Endothelial cell of umbilical vein (primary cell): ENCODE data around the gene SEC31A. TPM values are rescaled to one million over a fixed set of nuclear protein-coding genes. Genes with fewer than 3 reads are reported as not detected.

Source experiments
- BruUV-seq: library from RNA; stranded (reverse); fragments of 400-500 nt; replicated peaks from 2 replicates; lab custom pipeline; 2021; lab: Mats Ljungman, UMichigan
- CTCF ChIA-PET: fragments of 300-600, 350-600 bp; sonication (Branson Sonifier 250); formaldehyde crosslinking; loops from one replicate; lab custom pipeline; 2021; ENCODE audit warnings: antibody characterized with exemption, inconsistent platforms; lab: Charles Lee
- POLR2A ChIA-PET: fragments of 300-600, 350-600 bp; sonication (Branson Sonifier 250); formaldehyde crosslinking; loops from one replicate; lab custom pipeline; 2021; ENCODE audit warnings: antibody characterized with exemption, inconsistent platforms; lab: Charles Lee
- DNase-seq: peaks from one replicate; pipeline ENCODE4 v3.0.0-alpha.2; 2011; ENCODE audit warnings: low read depth, low spot score
- FAIRE-seq: peaks from 2 replicates; lab custom pipeline; 2011; peaks lifted over from hg19 to GRCh38; lab: Jason Lieb, UNC
- H2AFZ ChIP-seq: 2 replicates; pipeline ENCODE4 v1.6.0; 2012; ENCODE audit warnings: low read depth, low read length, control low read depth, inconsistent platforms
- H3K27ac ChIP-seq: 2 replicates; pipeline ENCODE4 v1.5.1; 2011; ENCODE audit warnings: low read depth, mild to moderate bottlenecking, control low read depth, low read length, moderate library complexity; ENCODE audit not compliant: insufficient read depth
- H3K27me3 ChIP-seq, 2 experiments: 2 replicates each; pipeline versions ENCODE4 v1.6.0 to v1.6.1; 2011; ENCODE audit warnings: low read length in 2 of 2, mixed read lengths in 1 of 2; ENCODE audit not compliant: control insufficient read depth in 2 of 2, insufficient read depth in 2 of 2
- H3K36me3 ChIP-seq, 2 experiments: 2 replicates in 1 of 2; 3 replicates in 1 of 2; pipeline ENCODE4 v1.5.1; 2011; ENCODE audit warnings: low read length in 2 of 2, mild to moderate bottlenecking in 1 of 2, moderate library complexity in 1 of 2; ENCODE audit not compliant: control insufficient read depth in 2 of 2, insufficient read depth in 2 of 2; ENCODE audit errors: extremely low read depth in 1 of 2
- H3K4me1 ChIP-seq: 3 replicates; pipeline ENCODE4 v1.5.1; 2011; ENCODE audit warnings: mild to moderate bottlenecking, low read length; ENCODE audit not compliant: control insufficient read depth, insufficient read depth; ENCODE audit errors: extremely low read depth
- H3K4me2 ChIP-seq: 2 replicates; pipeline ENCODE4 v1.6.1; 2011; ENCODE audit warnings: low read length, control low read depth, mixed read lengths; ENCODE audit not compliant: insufficient read depth
- H3K4me3 ChIP-seq, 3 experiments: fragments of 200-600 bp in 1 of 3; sonication (generic), shearing (Covaris generic) in 1 of 3; replicated peaks in 1 of 3; 2 replicates each; pipeline ENCODE4 v1.5.1; 2011 to 2016; ENCODE audit warnings: control low read depth in 3 of 3, low read length in 3 of 3, mild to moderate bottlenecking in 2 of 3, inconsistent platforms in 1 of 3, low read depth in 1 of 3, moderate library complexity in 1 of 3; ENCODE audit not compliant: insufficient read depth in 1 of 3
- H3K79me2 ChIP-seq: 2 replicates; pipeline ENCODE4 v1.6.0; 2012; ENCODE audit warnings: low read length, inconsistent platforms; ENCODE audit not compliant: control insufficient read depth, insufficient read depth
- H3K9ac ChIP-seq: replicated peaks from 2 replicates; pipeline ENCODE3; 2011; ENCODE audit warnings: low read length, control low read depth; ENCODE audit not compliant: insufficient read depth; ENCODE audit errors: extremely low read depth
- H3K9me1 ChIP-seq: replicated peaks from 3 replicates; pipeline ENCODE4 v1.6.0; 2011; ENCODE audit warnings: mild to moderate bottlenecking, low read length; ENCODE audit not compliant: control insufficient read depth, insufficient read depth; ENCODE audit errors: extremely low read depth
- H3K9me3 ChIP-seq: replicated peaks from 2 replicates; pipeline ENCODE4 v1.5.1; 2012; ENCODE audit warnings: low read length, inconsistent platforms; ENCODE audit not compliant: control insufficient read depth, insufficient read depth
- H4K20me1 ChIP-seq: replicated peaks from 2 replicates; pipeline ENCODE3; 2011; ENCODE audit warnings: mild to moderate bottlenecking, low read length; ENCODE audit not compliant: control insufficient read depth, insufficient read depth; ENCODE audit errors: extremely low read depth
- CTCF ChIP-seq, 2 donors: IDR thresholded peaks; 1 replicate in 1 of 2; 2 replicates in 1 of 2; pipeline ENCODE4 v1.5.1; 2011; ENCODE audit warnings: low read length in 2 of 2, mild to moderate bottlenecking in 2 of 2, moderate library complexity in 2 of 2, control low read depth in 1 of 2, inconsistent platforms in 1 of 2, low read depth in 1 of 2; ENCODE audit not compliant: insufficient read depth in 1 of 2; ENCODE audit errors: extremely low read depth in 1 of 2
- EZH2 ChIP-seq: IDR thresholded peaks from 2 replicates; pipeline ENCODE4 v1.6.1; 2012; ENCODE audit warnings: borderline replicate concordance, low read depth, mild to moderate bottlenecking, moderate library complexity, low read length, inconsistent platforms; ENCODE audit not compliant: severe bottlenecking
- FOS ChIP-seq: IDR thresholded peaks from 2 replicates; pipeline ENCODE4 v1.6.1; 2011; ENCODE audit warnings: mild to moderate bottlenecking, low read length, moderate library complexity, borderline replicate concordance; ENCODE audit not compliant: insufficient read depth
- GATA2 ChIP-seq: IDR thresholded peaks from 2 replicates; pipeline ENCODE4 v1.7.0; 2011; ENCODE audit warnings: low read depth, mild to moderate bottlenecking, moderate library complexity, mixed read lengths, low read length; ENCODE audit not compliant: insufficient read length, insufficient read depth
- JUN ChIP-seq: IDR thresholded peaks from 2 replicates; pipeline ENCODE4 v1.6.1; 2011; ENCODE audit warnings: borderline replicate concordance, low read depth; ENCODE audit not compliant: insufficient read length, insufficient read depth
- MAX ChIP-seq: IDR thresholded peaks from 2 replicates; pipeline ENCODE4 v1.6.1; 2011; ENCODE audit not compliant: insufficient read depth, insufficient read length
- MYC ChIP-seq: IDR thresholded peaks from one replicate; pipeline ENCODE4 v1.6.1; 2011; ENCODE audit warnings: mild to moderate bottlenecking, low read depth, low read length
- POLR2A ChIP-seq: IDR thresholded peaks from 2 replicates; pipeline ENCODE4 v1.6.1; 2012; ENCODE audit warnings: low read depth, mild to moderate bottlenecking, control low read depth, low read length
- POLR2AphosphoS5 ChIP-seq: IDR thresholded peaks from 2 replicates; pipeline ENCODE4 v1.6.1; 2012; ENCODE audit warnings: low read depth, mild to moderate bottlenecking, control low read depth, low read length, moderate library complexity; ENCODE audit not compliant: insufficient read depth
- dilution Hi-C: fragments of 300-500 bp; cut with MboI; formaldehyde crosslinking; loops from one replicate; pipeline ENCODE4 v1.15.0; 2019; ENCODE audit warnings: low sequenced_read_pairs; ENCODE audit not compliant: extremely low pct_ligation_motif_present
- intact Hi-C: fragments of 100-400 bp; cut with micrococcal nuclease; formaldehyde crosslinking; loops from one replicate; pipeline ENCODE4 v1.10.0; 2022
- polyA plus RNA-seq, 4 experiments: library from polyadenylated mRNA; depleted of rRNA in 3 of 4; stranded (reverse) in 3 of 4; unstranded in 1 of 4; fragments of >200 nt; gene quantifications; 2 replicates each; pipeline versions ENCODE4 v1.2.1 to v1.2.3, GENCODE V29; 2011 to 2012; ENCODE audit warnings: missing spikeins in 1 of 4
- total RNA-seq: library from RNA; stranded (reverse); gene quantifications from 2 replicates; pipeline ENCODE4 v1.2.3, GENCODE V29; 2021

SEC31A gene
- total and polyA plus RNA-seq, 2 donors (not counting 3 experiments of a cell fraction or from before 2014, with no cell fraction given), result 226 to 301 TPM

GRCh38 chr4:82886147-82886942 is 4.6 kb downstream of the SEC31A start:
- H3K9ac ChIP-seq, result no peak overlapping the region
- H4K20me1 ChIP-seq, result peaks cover 22% of the 10 kb centered on the region
- peaks cover 0 to 6% of the 10 kb centered on the region in 2 experiments for H3K36me3 ChIP-seq
- peaks cover 16% of the 10 kb centered on the region for H3K4me1 ChIP-seq
- peaks cover 95% of the 10 kb centered on the region for H3K79me2 ChIP-seq
- H3K27ac ChIP-seq, result no peak overlapping the region
- DNase-seq (no peak), FAIRE-seq (no peak)
- dilution Hi-C loops (no loop called here), intact Hi-C loops (no loop called here)
- H3K27me3 ChIP-seq, result no peaks in the 10 kb centered on the region
- no peak overlapping the region for H3K4me3 ChIP-seq
- no TSS peak for BruUV-seq
- POLR2A ChIA-PET, result no interaction called here
- TF ChIP-seq FOS (no peak), MAX (no peak), MYC (no peak), JUN (no peak), POLR2A (no peak), CTCF (IDR thresholded peaks at IDR 0.05; ENCODE audit: extremely low read depth in 1 of 2, insufficient read depth in 1 of 2, low read depth in 1 of 2, low read length in 2 of 2) (no peak), GATA2 (no peak), POLR2AphosphoS5 (no peak), EZH2 (no peak)
- H3K9me3 ChIP-seq, result no peaks in the 10 kb centered on the region
- no peak overlapping the region for H2AFZ ChIP-seq
- CTCF ChIA-PET, result interaction anchor here (1.1 to 5.2 kb wide), 4 partner anchors 13 to 396 kb away, joined by 3 to 21 read pairs (median 4); partner anchors contain the start of gene THAP9
- H3K4me2 ChIP-seq, result peak overlapping the region; percentile 81
- no peaks in the 10 kb centered on the region for H3K9me1 ChIP-seq
